Measurements from ENCODE around the gene DNAH1.

The DNAH1 gene

DNA sequence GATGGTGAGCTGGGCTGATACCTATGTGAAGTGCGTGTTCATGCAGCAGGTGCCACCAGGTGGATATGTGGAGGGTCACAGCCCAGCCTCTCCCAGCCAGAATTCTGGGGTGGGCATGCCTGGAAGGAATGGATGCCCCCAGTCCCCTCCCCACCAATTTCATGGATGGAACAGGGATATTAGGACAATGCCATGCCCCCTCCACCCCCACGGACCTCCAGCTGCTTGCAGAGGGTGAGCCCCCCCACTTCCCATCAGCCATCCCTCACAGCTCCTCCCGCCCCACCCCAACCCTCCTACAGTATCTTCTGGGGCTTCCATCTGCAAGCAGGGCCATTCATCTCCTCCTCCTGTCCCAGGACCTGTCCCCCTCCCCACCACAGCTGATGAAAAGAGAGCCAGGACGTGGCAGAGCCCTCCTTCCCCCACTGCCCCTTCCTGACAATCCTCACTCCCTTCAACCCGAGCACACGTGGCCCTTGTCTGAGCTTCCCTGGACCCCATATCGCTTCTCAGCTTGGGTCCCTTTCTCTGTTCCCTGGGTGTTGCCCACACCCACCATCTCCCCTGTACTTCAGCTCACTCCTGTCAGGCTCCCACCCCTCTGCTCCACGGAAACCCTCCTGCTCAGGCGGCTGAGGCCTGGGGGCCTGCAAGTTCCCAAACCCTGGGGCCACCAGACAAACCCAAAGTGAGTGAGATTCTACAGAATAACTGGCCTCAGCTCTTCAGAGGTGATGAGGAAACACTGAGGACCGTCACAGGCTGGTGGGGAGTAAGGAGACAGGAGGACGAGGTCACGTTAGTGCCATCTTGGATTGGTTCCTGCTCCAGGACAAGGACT, 131.6 kb downstream of the DNAH1 start:
- DNase-seq (ENCODE audit: low spot score) = no peak
